HEK293T (cell line): ENCODE results near the gene MPRIP.

Experiments
- CTCF ChIA-PET: fragments of 350-600 bp; formaldehyde crosslinking; extraction: SDS; loops from one replicate; lab custom pipeline; 2021; ENCODE audit warnings: antibody characterized with exemption, inconsistent platforms; lab: Yijun Ruan, JAX
- POLR2A ChIA-PET: fragments of 350-600 bp; formaldehyde crosslinking; extraction: SDS; loops from one replicate; lab custom pipeline; 2020; ENCODE audit warnings: antibody characterized with exemption, inconsistent platforms; lab: Yijun Ruan, JAX
- DNase-seq: peaks from one replicate; pipeline ENCODE4 v3.0.0; 2012; ENCODE audit warnings: mixed read lengths; ENCODE audit errors: extremely low spot score
- ARNT ChIP-seq: fragments of 450-650 bp; IDR thresholded peaks from 2 replicates; pipeline ENCODE4 v1.6.1; 2017; ENCODE audit warnings: mild to moderate bottlenecking
- BHLHE40 ChIP-seq: fragments of 450-650 bp; IDR thresholded peaks from 2 replicates; pipeline ENCODE4 v1.6.1; 2016; ENCODE audit warnings: mild to moderate bottlenecking, moderate library complexity, borderline replicate concordance
- CTBP1 ChIP-seq: fragments of 450-650 bp; IDR thresholded peaks from 2 replicates; pipeline ENCODE4 v1.6.1; 2016; ENCODE audit warnings: borderline replicate concordance
- ELF4 ChIP-seq: fragments of 450-650 bp; IDR thresholded peaks from 2 replicates; pipeline ENCODE4 v1.6.1; 2017; ENCODE audit warnings: antibody characterized with exemption
- FOXA1 ChIP-seq: fragments of 450-650 bp; IDR thresholded peaks from 2 replicates; pipeline ENCODE4 v1.6.1; 2016; ENCODE audit warnings: mild to moderate bottlenecking
- FOXK2 ChIP-seq: fragments of 450-650 bp; IDR thresholded peaks from 2 replicates; pipeline ENCODE4 v1.6.1; 2016; ENCODE audit warnings: mild to moderate bottlenecking
- FOXM1 ChIP-seq: fragments of 450-650 bp; IDR thresholded peaks from 2 replicates; pipeline ENCODE4 v1.6.1; 2017; ENCODE audit warnings: mild to moderate bottlenecking, borderline replicate concordance
- HDGF ChIP-seq: fragments of 450-650 bp; IDR thresholded peaks from 2 replicates; pipeline ENCODE4 v1.6.1; 2017; ENCODE audit warnings: antibody characterized with exemption, borderline replicate concordance
- L3MBTL2 ChIP-seq: fragments of 450-650 bp; conservative IDR thresholded peaks from 2 replicates; pipeline ENCODE4 v1.6.1; 2016; ENCODE audit warnings: mild to moderate bottlenecking
- LEF1 ChIP-seq: fragments of 450-650 bp; IDR thresholded peaks from 2 replicates; pipeline ENCODE4 v1.6.1; 2017; ENCODE audit warnings: mild to moderate bottlenecking, borderline replicate concordance
- NFRKB ChIP-seq: fragments of 450-650 bp; IDR thresholded peaks from 2 replicates; pipeline ENCODE4 v1.6.1; 2016; ENCODE audit warnings: mild to moderate bottlenecking, moderate library complexity
- PKNOX1 ChIP-seq: fragments of 450-650 bp; IDR thresholded peaks from 2 replicates; pipeline ENCODE4 v1.6.1; 2016
- SP1 ChIP-seq: fragments of 450-650 bp; IDR thresholded peaks from 2 replicates; pipeline ENCODE4 v1.6.1; 2017
- SUZ12 ChIP-seq: fragments of 450-650 bp; IDR thresholded peaks from 2 replicates; pipeline ENCODE4 v1.6.1; 2016; ENCODE audit warnings: mild to moderate bottlenecking
- TARDBP ChIP-seq: fragments of 450-650 bp; IDR thresholded peaks from 2 replicates; pipeline ENCODE4 v1.6.1; 2016
- ZNF384 ChIP-seq: fragments of 450-650 bp; IDR thresholded peaks from 2 replicates; pipeline ENCODE4 v1.6.1; 2016

Gene MPRIP

GRCh38 chr17:17028878-17029535 lies 13.2 kb upstream of the MPRIP start:
- ChIA-PET POLR2A (interaction anchor here (1.7 kb wide), 2 partner anchors 13 to 15 kb away, joined by 4 to 7 read pairs; partner anchors contain the start of gene MPRIP), CTCF (no interaction called here)
- TF ChIP-seq CTBP1 (no peak), ZNF384 (no peak), L3MBTL2 (no peak), SUZ12 (no peak), PKNOX1 (no peak), BHLHE40 (no peak), LEF1 (no peak), FOXA1 (no peak), FOXK2 (no peak), FOXM1 (no peak), SP1 (no peak), ARNT (no peak), HDGF (no peak), TARDBP (no peak), ELF4 (no peak)
- DNase-seq: no peak

DNA sequence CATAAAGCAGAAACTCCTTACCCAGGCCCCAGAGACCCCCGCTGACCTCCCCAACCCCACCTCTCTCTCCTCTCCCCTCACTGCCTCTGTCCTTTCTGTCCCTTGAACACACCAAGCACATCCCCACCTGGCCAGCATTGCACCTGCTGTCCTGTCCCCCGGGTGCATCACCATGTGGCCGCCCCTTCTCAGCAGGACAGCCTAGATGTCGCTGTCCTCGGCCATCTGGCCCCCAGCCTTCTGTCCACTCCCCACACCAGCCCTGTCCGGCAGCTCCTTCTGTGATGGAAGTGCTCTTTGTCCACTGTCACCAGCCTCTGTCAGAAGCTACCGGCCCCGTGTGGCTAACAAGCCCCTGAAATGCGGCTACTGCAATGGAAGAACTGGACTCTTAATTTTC lies 12.3 kb upstream of the MPRIP start:
- ChIA-PET CTCF (no interaction called here), POLR2A (no interaction called here)
- DNase-seq: no peak
- TF ChIP-seq LEF1 (no peak), ZNF384 (no peak), FOXM1 (no peak), PKNOX1 (no peak), FOXA1 (no peak), CTBP1 (no peak), NFRKB (no peak), BHLHE40 (no peak), TARDBP (no peak), L3MBTL2 (no peak), SUZ12 (no peak), SP1 (no peak), FOXK2 (no peak), ARNT (no peak), ELF4 (no peak), HDGF (no peak)

DNA sequence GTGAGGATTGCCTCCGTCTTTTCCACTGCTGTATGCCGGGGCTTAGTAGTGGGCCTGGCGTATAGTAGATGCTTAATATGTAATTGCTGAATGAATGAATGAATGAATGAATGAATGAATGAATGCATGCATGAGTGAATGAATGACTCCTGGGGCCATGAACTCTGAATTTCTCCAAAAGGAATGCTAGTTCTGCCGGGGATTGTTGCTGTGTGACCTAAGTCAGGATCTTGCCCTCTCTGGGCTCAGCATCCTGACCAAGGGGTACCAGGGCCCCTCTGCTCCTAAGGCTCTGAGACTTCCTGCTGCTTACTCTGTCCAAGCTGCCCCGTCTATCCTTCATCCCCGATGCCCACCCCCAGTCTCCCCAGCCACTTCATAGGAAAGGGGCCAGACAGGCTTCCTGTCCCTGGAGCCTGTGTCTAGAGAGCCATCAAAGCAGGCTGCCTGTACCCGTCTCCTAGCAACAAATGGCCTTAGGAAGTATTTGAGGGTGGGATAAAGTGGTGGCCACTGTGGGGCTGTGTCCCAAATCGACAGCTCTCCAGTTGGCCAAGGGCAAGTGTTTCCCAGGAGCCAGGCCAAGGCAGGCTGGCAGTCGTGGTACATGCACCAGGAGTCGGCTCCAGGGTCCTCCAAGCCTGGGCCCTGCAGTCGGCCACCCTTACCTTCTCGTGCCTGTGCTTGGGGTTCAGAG lies 11.6 kb upstream of the MPRIP start:
- no peak for DNase-seq
- ChIA-PET CTCF (no interaction called here), POLR2A (interaction anchor here (1.1 kb wide), 1 partner anchor 11 kb away, joined by 3 read pairs; no protein-coding TSS in a partner anchor)
- TF ChIP-seq TARDBP (no peak), PKNOX1 (no peak), L3MBTL2 (no peak), ELF4 (no peak), BHLHE40 (no peak), CTBP1 (no peak), NFRKB (no peak), FOXM1 (no peak), FOXA1 (no peak), SUZ12 (no peak), ZNF384 (no peak), LEF1 (no peak), HDGF (no peak), SP1 (no peak), ARNT (no peak), FOXK2 (no peak)

DNA sequence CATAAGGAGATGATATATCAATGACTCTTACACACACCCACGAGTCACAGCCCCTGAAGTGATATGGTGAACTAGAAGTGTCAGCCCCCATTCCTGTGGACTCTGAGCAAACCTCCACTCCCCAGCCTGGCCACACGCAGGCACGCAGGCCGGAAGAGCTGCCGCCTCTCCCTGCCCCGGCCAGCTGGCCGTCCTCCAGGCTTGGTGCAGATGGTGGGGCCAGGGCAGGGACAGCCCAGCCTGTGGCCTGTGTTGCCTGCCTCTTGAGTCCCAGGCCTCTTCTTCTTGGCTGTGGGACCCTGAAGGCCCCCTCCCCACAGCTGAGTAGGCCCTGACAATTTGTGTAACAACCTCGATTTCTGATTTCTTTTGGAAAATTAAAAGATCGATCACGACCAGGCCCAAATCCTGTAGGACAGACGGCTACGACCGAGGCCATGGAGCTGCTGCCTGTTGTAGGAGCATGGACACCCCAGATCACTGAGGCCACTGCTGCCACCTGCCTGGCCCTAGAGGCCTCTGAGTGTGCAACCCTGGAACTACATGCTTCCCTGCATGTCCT lies 10.0 kb upstream of the MPRIP start:
- TF ChIP-seq ZNF384: no peak
- ChIA-PET POLR2A (no interaction called here), CTCF (interaction anchor here (1.1 kb wide), 1 partner anchor 158 kb away, joined by 3 read pairs; no protein-coding TSS in a partner anchor)
- no peak for DNase-seq

DNA sequence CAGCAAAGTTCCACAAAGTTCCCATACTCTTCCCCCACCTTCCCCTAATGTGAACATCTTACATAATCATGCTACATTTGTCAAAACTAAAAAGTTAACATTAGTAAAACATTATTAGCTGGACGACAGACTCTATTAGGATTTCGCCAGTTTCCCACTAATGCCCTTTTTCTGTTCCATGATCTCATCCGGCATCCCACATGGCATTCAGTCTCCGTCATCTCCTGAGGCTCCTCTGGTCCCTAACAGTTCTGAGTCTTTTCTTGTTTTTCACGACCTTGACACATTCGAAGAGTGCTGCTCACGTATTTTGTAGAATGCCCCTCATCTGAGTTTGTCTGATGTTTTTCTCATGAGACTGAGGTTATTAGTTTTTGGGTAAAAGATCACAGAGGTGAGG lies 8.8 kb upstream of the MPRIP start:
- no peak for DNase-seq
- TF ChIP-seq TARDBP: no peak
- no peak for TF ChIP-seq ARNT
- no peak for TF ChIP-seq LEF1
- no peak for TF ChIP-seq ELF4
- TF ChIP-seq L3MBTL2: no peak
- no peak for TF ChIP-seq BHLHE40
- TF ChIP-seq HDGF: no peak
- no peak for TF ChIP-seq FOXA1
- no peak for TF ChIP-seq CTBP1
- TF ChIP-seq FOXM1: no peak
- TF ChIP-seq PKNOX1: no peak
- no peak for TF ChIP-seq SP1
- no peak for TF ChIP-seq SUZ12
- TF ChIP-seq FOXK2: no peak
- no peak for TF ChIP-seq NFRKB
- no peak for TF ChIP-seq ZNF384
- POLR2A ChIA-PET: no interaction called here
- CTCF ChIA-PET: no interaction called here
